Astrocyte of the cerebellum (primary cell): Measurements from ENCODE around the gene TFDP2.
A peak's percentile ranks its signal among the peaks of the same experiment; 100 is the strongest.

Source experiments
- DNase-seq: peaks from one replicate; pipeline ENCODE4 v3.0.0-alpha.2; 2011; ENCODE audit warnings: low read depth
- H3K4me3 ChIP-seq: 2 replicates; pipeline ENCODE4 v1.5.1; 2011; ENCODE audit warnings: mild to moderate bottlenecking, low read depth, low read length, moderate library complexity
- CTCF ChIP-seq: IDR thresholded peaks from 2 replicates; pipeline ENCODE4 v1.5.1; 2012; ENCODE audit warnings: low read length, low read depth, moderate library complexity, mild to moderate bottlenecking; ENCODE audit errors: missing control alignments
- in situ Hi-C: cut with HindIII; loops from 2 replicates; pipeline ENCODE4 v1.10.0; 2017; ENCODE audit warnings: low sequenced_read_pairs

TFDP2 gene

DNA sequence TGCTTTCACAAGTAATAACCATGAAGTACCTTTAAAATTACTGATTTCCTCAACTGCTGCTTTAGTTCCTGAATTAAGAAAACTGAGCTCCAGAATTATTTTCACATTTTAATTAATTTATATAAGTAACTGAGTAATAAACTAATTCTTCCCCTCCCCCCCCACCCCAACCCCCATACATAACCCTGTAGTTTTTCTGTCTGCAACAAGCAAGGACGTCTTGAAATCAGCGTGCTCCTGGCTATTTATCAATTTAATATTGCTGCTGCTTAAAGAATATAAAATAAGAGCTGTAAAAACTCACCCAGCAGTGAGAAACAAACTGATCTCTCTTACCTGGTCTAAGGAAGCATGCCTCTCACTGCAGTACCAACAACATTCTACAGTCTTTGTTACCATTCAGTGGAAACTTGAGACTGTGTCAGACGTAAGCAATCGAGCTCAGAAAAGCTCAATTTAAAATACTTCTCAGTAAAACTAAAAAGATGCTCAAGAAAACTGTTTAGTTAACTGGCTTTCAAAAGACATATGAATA, 121.0 kb downstream of the TFDP2 start:
- in situ Hi-C loops, result no loop called here
- H3K4me3 ChIP-seq, result peak overlapping the region; percentile 50
- DNase-seq, result peak; percentile 85
- TF ChIP-seq CTCF, result peak; percentile 3

GRCh38 chr3:142027735-142028134, 121.6 kb downstream of the TFDP2 start:
- DNase-seq, result peak; percentile 18
- peak overlapping the region; percentile 50 for H3K4me3 ChIP-seq
- in situ Hi-C loops, result no loop called here
- no peak for TF ChIP-seq CTCF

DNA sequence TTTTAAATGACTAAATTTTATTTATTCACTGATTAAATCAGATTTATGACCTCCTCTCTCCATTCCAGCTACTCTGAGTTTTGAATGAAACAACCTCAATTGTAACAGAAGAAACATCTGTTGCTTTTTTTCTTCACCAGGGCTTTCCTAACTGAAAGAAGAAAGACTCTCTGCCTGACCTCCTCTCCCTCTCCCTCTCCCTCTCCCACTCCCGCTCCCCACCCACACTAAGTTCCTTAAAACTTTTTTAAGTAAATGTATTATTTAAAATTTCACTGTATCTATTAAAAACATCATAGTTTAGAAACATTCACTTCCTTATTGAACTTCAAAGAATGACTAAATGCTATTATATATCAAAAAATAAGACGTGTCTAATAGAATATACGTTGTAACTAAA, 122.0 kb downstream of the TFDP2 start:
- no peak for TF ChIP-seq CTCF
- no peak for DNase-seq
- in situ Hi-C loops, result no loop called here
- H3K4me3 ChIP-seq, result peak overlapping the region; percentile 50

DNA sequence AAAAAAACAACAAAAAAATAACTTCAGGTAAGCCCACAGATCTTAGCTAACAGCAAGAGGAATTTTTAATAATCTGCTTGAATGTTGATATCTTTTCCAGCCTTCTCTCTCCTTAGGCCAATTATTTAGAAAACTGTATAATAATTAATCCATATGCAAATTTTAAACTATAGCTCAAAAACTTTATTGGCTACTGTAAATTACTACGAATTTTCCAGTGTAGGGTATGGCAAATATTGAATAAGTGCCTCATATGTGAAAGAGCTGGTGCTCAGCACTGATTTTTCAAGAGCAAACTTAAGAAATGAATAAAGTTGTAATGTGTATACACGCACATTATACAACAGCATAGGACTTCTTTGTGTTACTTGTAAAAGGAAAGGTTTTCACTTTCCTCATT, 123.0 kb downstream of the TFDP2 start:
- in situ Hi-C loops, result no loop called here
- DNase-seq, result no peak
- H3K4me3 ChIP-seq, result no peak overlapping the region
- no peak for TF ChIP-seq CTCF

DNA sequence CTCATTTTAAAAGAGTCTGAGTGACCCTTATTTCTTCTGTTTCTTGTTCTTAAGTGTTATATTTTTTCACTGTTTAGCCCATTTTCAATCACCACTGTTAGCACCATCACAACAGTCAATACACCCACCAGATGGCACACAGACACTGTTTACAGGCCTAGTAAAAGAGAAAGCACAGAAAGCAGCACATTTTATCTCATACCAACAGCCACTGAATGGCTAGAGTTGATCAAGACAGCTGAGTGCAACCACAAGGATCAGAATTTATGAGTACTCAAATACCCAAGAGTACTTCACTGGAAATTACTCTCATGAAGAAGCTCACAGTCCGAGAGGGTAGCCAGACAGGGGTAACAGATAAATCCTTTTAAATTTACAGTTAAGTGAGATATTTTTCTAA, 127.0 kb downstream of the TFDP2 start:
- no peak for DNase-seq
- in situ Hi-C loops, result no loop called here
- no peak for TF ChIP-seq CTCF
- no peak overlapping the region for H3K4me3 ChIP-seq

DNA sequence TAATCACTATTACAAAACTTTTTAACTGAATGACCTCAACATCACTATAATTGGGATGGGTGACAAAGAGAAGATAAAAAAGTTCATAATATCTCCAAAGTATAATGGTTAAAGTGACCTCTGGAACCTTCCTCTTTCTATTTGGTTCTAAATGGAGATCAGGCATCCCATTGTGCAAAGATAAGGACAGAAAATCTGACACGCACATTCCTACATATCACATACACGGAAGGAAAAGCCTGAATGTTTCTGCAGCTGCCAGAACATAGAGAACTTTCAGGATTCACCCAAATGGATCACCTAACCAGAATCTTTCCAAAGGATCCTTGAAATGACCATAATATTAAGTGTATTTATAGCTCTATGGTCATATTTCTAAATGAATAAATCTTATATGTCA, 128.2 kb downstream of the TFDP2 start:
- no peak overlapping the region for H3K4me3 ChIP-seq
- in situ Hi-C loops, result no loop called here
- no peak for TF ChIP-seq CTCF
- DNase-seq, result no peak
